GM21423 (cell line): Measurements from ENCODE around the gene SLC48A1.

ENCODE experiments used
- ATAC-seq: cut with Tn5 transposase; IDR thresholded peaks from one replicate; pipeline ENCODE4 v1.9.1; 2021; ENCODE audit warnings: mild to moderate bottlenecking, moderate library complexity; ENCODE audit not compliant: unreplicated experiment

Gene SLC48A1

GRCh38 chr12:47776471-47777143 lies 3.6 kb downstream of the SLC48A1 start:
- no peak for ATAC-seq

GRCh38 chr12:47777151-47777550 lies 4.1 kb downstream of the SLC48A1 start:
- ATAC-seq = no peak

GRCh38 chr12:47777741-47778558 lies 4.9 kb downstream of the SLC48A1 start:
- no peak for ATAC-seq

- no peak for ATAC-seq
Observed at GRCh38 chr12:47778881-47779280, 5.8 kb downstream of the SLC48A1 start.

GRCh38 chr12:47779301-47779942 lies 6.4 kb downstream of the SLC48A1 start:
- peak; percentile 78 for ATAC-seq

GRCh38 chr12:47779943-47780504 lies 7.0 kb downstream of the SLC48A1 start:
- ATAC-seq = no peak

GRCh38 chr12:47781479-47782371 lies 8.7 kb downstream of the SLC48A1 start:
- ATAC-seq = no peak

- no peak for ATAC-seq
Observed at GRCh38 chr12:47782372-47782770, 9.3 kb downstream of the SLC48A1 start.

- ATAC-seq = no peak
Observed at GRCh38 chr12:47783024-47783755, 10.2 kb downstream of the SLC48A1 start.

GRCh38 chr12:47783821-47784819 lies 11.1 kb downstream of the SLC48A1 start:
- no peak for ATAC-seq

- no peak for ATAC-seq
Observed at GRCh38 chr12:47785036-47785886, 12.2 kb downstream of the SLC48A1 start.

GRCh38 chr12:47785887-47786661 lies 13.0 kb downstream of the SLC48A1 start:
- ATAC-seq = no peak

GRCh38 chr12:47786662-47787280 lies 13.7 kb downstream of the SLC48A1 start:
- no peak for ATAC-seq

GRCh38 chr12:47787596-47788319 lies 14.7 kb downstream of the SLC48A1 start:
- ATAC-seq = no peak

GRCh38 chr12:47789141-47789540 lies 16.1 kb downstream of the SLC48A1 start:
- ATAC-seq = no peak
